GM20000 (cell line): Measurements from ENCODE around the gene OR6M1.

Experiments used
- DNase-seq: peaks from one replicate; pipeline ENCODE4 v3.0.0; 2012; ENCODE audit warnings: low spot score
- CTCF ChIP-seq: IDR thresholded peaks from 2 replicates; pipeline ENCODE4 v1.5.1; 2012; ENCODE audit warnings: mild to moderate bottlenecking, control low read depth; ENCODE audit errors: extremely low read depth, missing control alignments

OR6M1 gene

GRCh38 chr11:123783536-123783935 lies 22.6 kb downstream of the OR6M1 start:
- TF ChIP-seq CTCF: no peak
- DNase-seq: no peak

GRCh38 chr11:123778511-123778910 lies 27.6 kb downstream of the OR6M1 start:
- TF ChIP-seq CTCF: no peak
- no peak for DNase-seq

- no peak for DNase-seq
- TF ChIP-seq CTCF: no peak
Measured at GRCh38 chr11:123775715-123776549, 30.2 kb downstream of the OR6M1 start.

- no peak for DNase-seq
- no peak for TF ChIP-seq CTCF
Measured at GRCh38 chr11:123775289-123775688, 30.9 kb downstream of the OR6M1 start.

GRCh38 chr11:123773959-123774358 lies 32.2 kb downstream of the OR6M1 start:
- DNase-seq: no peak
- no peak for TF ChIP-seq CTCF

GRCh38 chr11:123773026-123773425 lies 33.1 kb downstream of the OR6M1 start:
- DNase-seq: no peak
- TF ChIP-seq CTCF: no peak

GRCh38 chr11:123771664-123772063 lies 34.5 kb downstream of the OR6M1 start:
- DNase-seq: no peak
- no peak for TF ChIP-seq CTCF
